OCI-LY1 (cell line): ENCODE measurements around the gene PSEN1.

Experiments
- H2AFZ ChIP-seq: fragments of 200-600 bp; sonication (generic), shearing (Covaris generic); 2 replicates; pipeline ENCODE4 v1.6.0; 2014; ENCODE audit warnings: antibody characterized with exemption, mild to moderate bottlenecking, low read length
- H3F3A ChIP-seq: fragments of 200-600 bp; sonication (generic), shearing (Covaris generic); 2 replicates; pipeline ENCODE4 v1.6.0; 2014; ENCODE audit warnings: mild to moderate bottlenecking, antibody characterized with exemption, low read length, moderate library complexity; ENCODE audit not compliant: insufficient read depth
- H3K27ac ChIP-seq: fragments of 200-600 bp; sonication (generic); 2 replicates; pipeline ENCODE4 v1.5.1; 2014; ENCODE audit warnings: low read length, mixed run types, mild to moderate bottlenecking, low read depth; ENCODE audit not compliant: poor library complexity, severe bottlenecking
- H3K27me3 ChIP-seq: fragments of 200-600 bp; sonication (generic); 2 replicates; pipeline ENCODE4 v1.6.0; 2014; ENCODE audit warnings: antibody characterized with exemption, mild to moderate bottlenecking, low read length, moderate library complexity; ENCODE audit not compliant: insufficient read depth
- H3K36me3 ChIP-seq: fragments of 200-600 bp; sonication (generic); 2 replicates; pipeline ENCODE4 v1.6.1; 2014; ENCODE audit warnings: mild to moderate bottlenecking, antibody characterized with exemption, low read length, moderate library complexity, mixed read lengths; ENCODE audit not compliant: insufficient read depth
- H3K4me1 ChIP-seq: fragments of 200-600 bp; sonication (generic); 2 replicates; pipeline ENCODE4 v1.5.1; 2014; ENCODE audit warnings: mild to moderate bottlenecking, low read length, moderate library complexity; ENCODE audit not compliant: insufficient read depth, severe bottlenecking
- H3K4me2 ChIP-seq: fragments of 200-600 bp; sonication (generic), shearing (Covaris generic); 2 replicates; pipeline ENCODE4 v1.6.1; 2014; ENCODE audit warnings: low read length
- H3K4me3 ChIP-seq: fragments of 200-600 bp; sonication (generic); 2 replicates; pipeline ENCODE4 v1.5.1; 2014; ENCODE audit warnings: low read length, low read depth, mild to moderate bottlenecking, mixed read lengths; ENCODE audit not compliant: poor library complexity, severe bottlenecking
- H3K79me2 ChIP-seq: fragments of 200-600 bp; shearing (Covaris generic); 2 replicates; pipeline ENCODE4 v1.6.1; 2016; ENCODE audit warnings: mixed run types, low read length, mixed read lengths; ENCODE audit not compliant: insufficient read depth
- H3K9ac ChIP-seq: fragments of 200-600 bp; sonication (generic), shearing (Covaris generic); 2 replicates; pipeline ENCODE4 v1.6.1; 2014; ENCODE audit warnings: mild to moderate bottlenecking, low read length, mixed read lengths
- H3K9me2 ChIP-seq: fragments of 200-600 bp; sonication (generic), shearing (Covaris generic); 2 replicates; pipeline ENCODE4 v1.6.1; 2014; ENCODE audit warnings: low read depth, mild to moderate bottlenecking, low read length, mixed read lengths
- H3K9me3 ChIP-seq: fragments of 200-600 bp; shearing (Covaris generic); 2 replicates; pipeline ENCODE4 v1.6.1; 2014; ENCODE audit warnings: low read length, mixed read lengths
- H4K20me1 ChIP-seq: fragments of 200-600 bp; sonication (generic), shearing (Covaris generic); 2 replicates; pipeline ENCODE4 v1.6.0; 2016; ENCODE audit warnings: mild to moderate bottlenecking, low read length; ENCODE audit not compliant: insufficient read depth
- CTCF ChIP-seq: fragments of 200-600 bp; sonication (generic), shearing (Covaris generic); IDR thresholded peaks from 2 replicates; pipeline ENCODE4 v1.5.1; 2017; ENCODE audit warnings: mild to moderate bottlenecking, antibody characterized with exemption, low read length, moderate library complexity, mixed read lengths
- EZH2 ChIP-seq: fragments of 200-600 bp; sonication (generic), shearing (Covaris generic); IDR thresholded peaks from 2 replicates; pipeline ENCODE4 v1.8.0; 2017; ENCODE audit warnings: borderline replicate concordance, mixed run types, mild to moderate bottlenecking, antibody characterized with exemption, low read length, moderate library complexity, mixed read lengths

PSEN1 gene

GRCh38 chr14:73234586-73235394 is 98.5 kb downstream of the PSEN1 start:
- H3K27ac ChIP-seq: no peak overlapping the region
- H3K4me3 ChIP-seq: no peak overlapping the region
- H3K9me2 ChIP-seq: no peaks in the 10 kb centered on the region
- no peaks in the 10 kb centered on the region for H3K79me2 ChIP-seq
- H3K27me3 ChIP-seq: peaks cover 3% of the 10 kb centered on the region; the same call in 1 of the 2 replicates
- H3K9ac ChIP-seq: no peak overlapping the region
- H3K4me2 ChIP-seq: no peak overlapping the region
- no peaks in the 10 kb centered on the region for H3K9me3 ChIP-seq
- no peak for TF ChIP-seq EZH2
- no peak for TF ChIP-seq CTCF
- no peaks in the 10 kb centered on the region for H4K20me1 ChIP-seq
- H3F3A ChIP-seq: no peaks in the 10 kb centered on the region
- H3K36me3 ChIP-seq: no peaks in the 10 kb centered on the region
- peaks cover 15% of the 10 kb centered on the region for H3K4me1 ChIP-seq
- no peak overlapping the region for H2AFZ ChIP-seq

- Histone ChIP-seq H3K4me2 (no peak overlapping the region), H3K27ac (no peak overlapping the region), H3K9me3 (no peaks in the 10 kb centered on the region), H4K20me1 (no peaks in the 10 kb centered on the region), H3K36me3 (no peaks in the 10 kb centered on the region), H3K9me2 (no peaks in the 10 kb centered on the region), H3K4me1 (peaks cover 15% of the 10 kb centered on the region), H2AFZ (no peak overlapping the region), H3K79me2 (no peaks in the 10 kb centered on the region), H3K9ac (no peak overlapping the region), H3F3A (no peaks in the 10 kb centered on the region), H3K27me3 (peaks cover 3% of the 10 kb centered on the region; the same call in 1 of the 2 replicates), H3K4me3 (no peak overlapping the region)
- TF ChIP-seq EZH2 (no peak), CTCF (no peak)
These were observed 99.3 kb downstream of the PSEN1 start for GRCh38 chr14:73235531-73236155.

GRCh38 chr14:73236157-73236556 is 99.8 kb downstream of the PSEN1 start:
- Histone ChIP-seq H3K36me3 (no peaks in the 10 kb centered on the region), H3K9me3 (no peaks in the 10 kb centered on the region), H3K4me1 (peaks cover 15% of the 10 kb centered on the region), H3F3A (no peaks in the 10 kb centered on the region), H2AFZ (no peak overlapping the region), H3K27me3 (peaks cover 3% of the 10 kb centered on the region; the same call in 1 of the 2 replicates), H3K9me2 (no peaks in the 10 kb centered on the region), H3K79me2 (no peaks in the 10 kb centered on the region), H3K9ac (no peak overlapping the region), H3K27ac (no peak overlapping the region), H4K20me1 (no peaks in the 10 kb centered on the region), H3K4me2 (no peak overlapping the region), H3K4me3 (no peak overlapping the region)
- no peak for TF ChIP-seq EZH2
- TF ChIP-seq CTCF: no peak
